Lower lobe of right lung (tissue), 2 donors: ENCODE results near the gene AKR1C4. TPM values are rescaled to one million over a fixed set of nuclear protein-coding genes. Genes with fewer than 3 reads are reported as not detected.
"Not testable (repeated sequence)": the region's sequence is repeated elsewhere in the genome, so short reads cannot be mapped to it uniquely, and the experiment has no call there.

ENCODE experiments used
- ATAC-seq, 2 donors: fragments of 200-7000 bp; cut with Tn5 transposase; one replicate each; pipeline ENCODE4 v1.9.1; 2020 to 2022; ENCODE audit warnings: mild to moderate bottlenecking in 2 of 2, moderate library complexity in 2 of 2
- DNase-seq: peaks from one replicate; pipeline ENCODE4 v3.0.0-alpha.2; 2020
- H3K27ac ChIP-seq: fragments of 200-600 bp; one replicate; pipeline ENCODE4 v1.8.0; 2022
- H3K27me3 ChIP-seq: fragments of 200-600 bp; one replicate; pipeline ENCODE4 v1.8.0; 2022; ENCODE audit warnings: low read depth
- H3K36me3 ChIP-seq: fragments of 200-600 bp; one replicate; pipeline ENCODE4 v1.8.0; 2022; ENCODE audit warnings: mild to moderate bottlenecking
- H3K4me1 ChIP-seq: fragments of 200-600 bp; one replicate; pipeline ENCODE4 v1.8.0; 2022
- H3K4me3 ChIP-seq: fragments of 200-600 bp; one replicate; pipeline ENCODE4 v1.8.0; 2022; ENCODE audit warnings: mild to moderate bottlenecking
- H3K9me3 ChIP-seq: fragments of 200-600 bp; one replicate; pipeline ENCODE4 v1.8.0; 2022
- intact Hi-C: fragments of 100-400 bp; cut with DNase I; formaldehyde crosslinking; loops from one replicate; pipeline ENCODE4 v1.11.0; 2022
- total RNA-seq: library from RNA; stranded (reverse); fragmentation: NEBNext Ultra II Directional; extraction: Animal tissue kit (Norgen Biotek cat#: 25700); gene quantifications from one replicate; pipeline ENCODE4 v1.2.1, GENCODE V29; 2021
- TF ChIP-seq, protein P1 (sequence below): fragments of 200-600 bp; IDR thresholded peaks from one replicate; pipeline ENCODE4 v1.8.0; 2022; ENCODE audit warnings: antibody characterized with exemption, mild to moderate bottlenecking
- donor health status: DM: no; HTN: yes; CAD: no; lungs with severe emphysema.

AKR1C4 gene
- total RNA-seq, 1 donor from 2014 or later = not detected

- Histone ChIP-seq H3K9me3 (peaks cover 5% of the 10 kb centered on the region), H3K36me3 (no peaks in the 10 kb centered on the region), H3K27me3 (no peaks in the 10 kb centered on the region), H3K27ac (no peak overlapping the region), H3K4me1 (no peaks in the 10 kb centered on the region), H3K4me3 (no peak overlapping the region)
- TF ChIP-seq, protein P1, sequence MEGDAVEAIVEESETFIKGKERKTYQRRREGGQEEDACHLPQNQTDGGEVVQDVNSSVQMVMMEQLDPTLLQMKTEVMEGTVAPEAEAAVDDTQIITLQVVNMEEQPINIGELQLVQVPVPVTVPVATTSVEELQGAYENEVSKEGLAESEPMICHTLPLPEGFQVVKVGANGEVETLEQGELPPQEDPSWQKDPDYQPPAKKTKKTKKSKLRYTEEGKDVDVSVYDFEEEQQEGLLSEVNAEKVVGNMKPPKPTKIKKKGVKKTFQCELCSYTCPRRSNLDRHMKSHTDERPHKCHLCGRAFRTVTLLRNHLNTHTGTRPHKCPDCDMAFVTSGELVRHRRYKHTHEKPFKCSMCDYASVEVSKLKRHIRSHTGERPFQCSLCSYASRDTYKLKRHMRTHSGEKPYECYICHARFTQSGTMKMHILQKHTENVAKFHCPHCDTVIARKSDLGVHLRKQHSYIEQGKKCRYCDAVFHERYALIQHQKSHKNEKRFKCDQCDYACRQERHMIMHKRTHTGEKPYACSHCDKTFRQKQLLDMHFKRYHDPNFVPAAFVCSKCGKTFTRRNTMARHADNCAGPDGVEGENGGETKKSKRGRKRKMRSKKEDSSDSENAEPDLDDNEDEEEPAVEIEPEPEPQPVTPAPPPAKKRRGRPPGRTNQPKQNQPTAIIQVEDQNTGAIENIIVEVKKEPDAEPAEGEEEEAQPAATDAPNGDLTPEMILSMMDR = no peak
- intact Hi-C loops = no loop called here
- ATAC-seq (no peak), DNase-seq (no peak)
These were observed 10.2 kb downstream of the AKR1C4 start for GRCh38 chr10:5206799-5207198.

- intact Hi-C loops, H3K4me3 ChIP-seq, H3K36me3 ChIP-seq, H3K4me1 ChIP-seq, ATAC-seq, H3K27ac ChIP-seq, DNase-seq, H3K9me3 ChIP-seq, H3K27me3 ChIP-seq: not testable (repeated sequence)
These were observed 13.1 kb downstream of the AKR1C4 start for GRCh38 chr10:5209776-5210175.

- intact Hi-C loops, H3K9me3 ChIP-seq, H3K27me3 ChIP-seq: not testable (repeated sequence)
These were observed 13.6 kb downstream of the AKR1C4 start for GRCh38 chr10:5210261-5210660.

DNA sequence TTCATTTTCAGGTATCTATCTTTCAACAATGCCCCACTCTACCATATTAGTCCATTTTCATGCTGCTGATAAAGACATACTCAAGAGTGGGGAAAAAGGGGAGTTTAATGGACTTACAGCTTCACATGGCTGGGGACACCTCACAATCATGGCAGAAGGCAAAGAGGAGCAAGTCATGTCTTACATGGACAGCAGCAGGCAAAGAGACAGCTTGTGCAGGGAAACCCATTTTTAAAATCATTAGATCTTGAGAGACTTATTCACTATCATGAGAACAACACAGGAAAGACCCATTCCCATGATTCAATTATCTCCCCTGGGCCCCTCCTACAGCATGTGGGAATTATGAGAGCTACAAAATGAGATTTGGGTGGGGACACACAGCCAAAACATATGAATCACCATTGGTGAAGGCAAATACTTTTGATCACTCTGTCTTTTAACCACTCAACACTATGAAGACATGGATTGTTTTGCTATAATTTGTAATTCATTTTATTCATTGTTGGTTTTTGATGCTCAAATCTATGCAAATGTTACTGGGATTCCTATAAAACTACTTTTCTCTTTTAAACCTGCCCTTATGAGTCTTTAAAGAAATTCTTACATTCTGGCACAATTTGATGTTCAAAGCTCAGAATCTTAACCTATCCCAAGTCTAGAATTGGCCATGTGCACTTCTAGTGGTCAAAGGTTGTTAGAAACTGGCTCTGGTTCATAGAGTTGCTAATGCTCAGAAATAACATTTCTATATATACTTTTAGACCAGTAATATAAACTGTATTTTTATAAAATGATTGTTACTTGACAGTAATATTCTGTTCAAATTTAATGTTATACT is 15.3 kb downstream of the AKR1C4 start:
- intact Hi-C loops = no loop called here
- no peaks in the 10 kb centered on the region for H3K4me1 ChIP-seq
- no peaks in the 10 kb centered on the region for H3K9me3 ChIP-seq
- DNase-seq (no peak), ATAC-seq (no peak)
- no peaks in the 10 kb centered on the region for H3K27me3 ChIP-seq
- H3K27ac ChIP-seq = no peak overlapping the region
- TF ChIP-seq, protein P1 = no peak
- H3K36me3 ChIP-seq = no peaks in the 10 kb centered on the region
- no peak overlapping the region for H3K4me3 ChIP-seq

More at GRCh38 chr10:5210261-5210660, 13.6 kb downstream of the AKR1C4 start:
- H3K36me3 ChIP-seq, H3K4me3 ChIP-seq, H3K27ac ChIP-seq, ATAC-seq, H3K4me1 ChIP-seq, DNase-seq: not testable (repeated sequence)

- TF ChIP-seq, protein P1 = no peak
- no peaks in the 10 kb centered on the region for H3K4me1 ChIP-seq
- no peaks in the 10 kb centered on the region for H3K9me3 ChIP-seq
- no peak overlapping the region for H3K27ac ChIP-seq
- no peak for ATAC-seq
- H3K36me3 ChIP-seq = no peaks in the 10 kb centered on the region
- DNase-seq = no peak
- no peaks in the 10 kb centered on the region for H3K27me3 ChIP-seq
- intact Hi-C loops = no loop called here
- H3K4me3 ChIP-seq = no peak overlapping the region
These were observed 20.2 kb downstream of the AKR1C4 start for GRCh38 chr10:5216801-5217200.

GRCh38 chr10:5219262-5219661 is 22.6 kb downstream of the AKR1C4 start:
- TF ChIP-seq, protein P1 = no peak
- H3K27ac ChIP-seq = no peak overlapping the region
- no peaks in the 10 kb centered on the region for H3K9me3 ChIP-seq
- no peak for ATAC-seq
- intact Hi-C loops = no loop called here
- DNase-seq = no peak
- H3K4me1 ChIP-seq = no peaks in the 10 kb centered on the region
- H3K27me3 ChIP-seq = no peaks in the 10 kb centered on the region
- no peaks in the 10 kb centered on the region for H3K36me3 ChIP-seq
- no peak overlapping the region for H3K4me3 ChIP-seq

DNA sequence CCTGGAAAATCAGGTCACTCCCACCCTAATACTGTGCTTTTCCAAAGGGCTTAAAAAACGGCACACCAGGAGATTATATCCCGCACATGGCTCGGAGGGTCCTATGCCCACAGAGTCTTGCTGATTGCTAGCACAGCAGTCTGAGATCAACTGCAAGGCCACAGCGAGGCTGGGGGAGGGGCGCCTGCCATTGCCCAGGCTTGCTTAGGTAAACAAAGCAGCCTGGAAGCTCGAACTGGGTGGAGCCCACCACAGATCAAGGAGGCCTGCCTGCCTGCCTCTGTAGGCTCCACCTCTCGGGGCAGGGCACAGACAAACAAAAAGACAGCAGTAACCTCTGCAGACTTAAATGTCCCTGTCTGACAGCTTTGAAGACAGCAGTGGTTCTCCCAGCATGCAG is 26.3 kb downstream of the AKR1C4 start:
- H3K27ac ChIP-seq, H3K9me3 ChIP-seq, DNase-seq, intact Hi-C loops, H3K4me3 ChIP-seq, H3K27me3 ChIP-seq, H3K4me1 ChIP-seq, H3K36me3 ChIP-seq, ATAC-seq: not testable (repeated sequence)
